GM23338 (cell line): ENCODE data around the gene MLLT6. TPM values are rescaled to one million over a fixed set of nuclear protein-coding genes. Genes with fewer than 3 reads are reported as not detected.

Experiments
- ATAC-seq: fragments of 200-7000 bp; cut with Tn5 transposase; 3 replicates; pipeline ENCODE4 v1.9.1; 2020
- DNase-seq: peaks from one replicate; pipeline ENCODE4 v3.0.0-alpha.2; 2015; ENCODE audit warnings: low spot score
- H2AFZ ChIP-seq: fragments of 200-600 bp; sonication (generic); 2 replicates; pipeline ENCODE4 v1.8.0; 2016; ENCODE audit warnings: antibody characterized with exemption, mild to moderate bottlenecking, moderate library complexity
- H3F3A ChIP-seq: fragments of 200-600 bp; sonication (generic); replicated peaks from 2 replicates; pipeline ENCODE4 v1.8.0; 2017; ENCODE audit warnings: antibody characterized with exemption, mixed run types, low read depth
- H3K27ac ChIP-seq: fragments of 200-600 bp; sonication (generic); 2 replicates; pipeline ENCODE4 v1.6.1; 2016; ENCODE audit warnings: low read depth
- H3K27me3 ChIP-seq: fragments of 200-600 bp; sonication (generic); 2 replicates; pipeline ENCODE4 v1.8.0; 2016; ENCODE audit warnings: mild to moderate bottlenecking, mixed run types, moderate library complexity; ENCODE audit not compliant: insufficient read depth
- H3K36me3 ChIP-seq: fragments of 200-600 bp; sonication (generic); 2 replicates; pipeline ENCODE4 v1.8.0; 2016; ENCODE audit warnings: mild to moderate bottlenecking; ENCODE audit not compliant: insufficient read depth
- H3K4me1 ChIP-seq: fragments of 200-600 bp; sonication (generic); 2 replicates; pipeline ENCODE4 v1.8.0; 2016; ENCODE audit warnings: mild to moderate bottlenecking, moderate library complexity; ENCODE audit not compliant: insufficient read depth
- H3K4me2 ChIP-seq: fragments of 200-600 bp; sonication (generic); 2 replicates; pipeline ENCODE4 v1.7.1; 2017; ENCODE audit warnings: mixed run types
- H3K4me3 ChIP-seq: fragments of 200-600 bp; sonication (generic); 2 replicates; pipeline ENCODE4 v1.6.1; 2016; ENCODE audit warnings: mixed run types
- H3K79me2 ChIP-seq: fragments of 200-600 bp; sonication (generic); replicated peaks from 2 replicates; pipeline ENCODE4 v1.8.0; 2017; ENCODE audit warnings: mild to moderate bottlenecking; ENCODE audit not compliant: insufficient read depth
- H3K9me2 ChIP-seq: fragments of 200-600 bp; sonication (generic); 2 replicates; pipeline ENCODE4 v1.8.0; 2017; ENCODE audit not compliant: insufficient read depth
- H4K20me1 ChIP-seq: fragments of 200-600 bp; sonication (generic); replicated peaks from 2 replicates; pipeline ENCODE4 v1.8.0; 2017; ENCODE audit warnings: mild to moderate bottlenecking; ENCODE audit not compliant: insufficient read depth
- H3K27ac Mint-ChIP-seq: 2 replicates; pipeline ENCODE4 v1.8.0; 2020; ENCODE audit warnings: inconsistent platforms, mild to moderate bottlenecking, moderate library complexity, mixed read lengths
- H3K27me3 Mint-ChIP-seq: 3 replicates; pipeline ENCODE4 v1.8.0; 2022; ENCODE audit warnings: low read depth, mild to moderate bottlenecking, moderate library complexity, mixed read lengths, inconsistent platforms; ENCODE audit not compliant: insufficient read depth, poor library complexity
- H3K36me3 Mint-ChIP-seq: 3 replicates; pipeline ENCODE4 v1.8.0; 2021; ENCODE audit warnings: low read depth, mild to moderate bottlenecking, inconsistent platforms, moderate library complexity, mixed read lengths
- H3K4me1 Mint-ChIP-seq: 3 replicates; pipeline ENCODE4 v1.8.0; 2020; ENCODE audit warnings: mild to moderate bottlenecking, inconsistent platforms, mixed read lengths
- H3K4me3 Mint-ChIP-seq: 3 replicates; pipeline ENCODE4 v1.8.0; 2021; ENCODE audit warnings: moderate library complexity, mild to moderate bottlenecking, inconsistent platforms, mixed read lengths
- H3K9me3 Mint-ChIP-seq: 3 replicates; pipeline ENCODE4 v1.8.0; 2020; ENCODE audit warnings: moderate library complexity, mild to moderate bottlenecking, inconsistent platforms, mixed read lengths
- CREB1 ChIP-seq: fragments of 250-450 bp; sonication (Bioruptor Pico); IDR thresholded peaks from 2 replicates; pipeline ENCODE4 v1.5.0; 2020; ENCODE audit warnings: low read depth, mild to moderate bottlenecking, moderate library complexity
- EZH2 ChIP-seq: fragments of 200-600 bp; sonication (generic); IDR thresholded peaks from one replicate; pipeline ENCODE4 v1.8.0; 2017; ENCODE audit warnings: antibody characterized with exemption, mild to moderate bottlenecking, low read depth; ENCODE audit not compliant: unreplicated experiment
- EZH2phosphoT487 ChIP-seq: fragments of 200-600 bp; sonication (generic); IDR thresholded peaks from one replicate; pipeline ENCODE4 v1.8.1; 2018; ENCODE audit warnings: antibody characterized with exemption; ENCODE audit not compliant: unreplicated experiment
- JUNB ChIP-seq: IDR thresholded peaks from one replicate; pipeline ENCODE4 v1.6.1; 2016; ENCODE audit warnings: antibody characterized with exemption; ENCODE audit not compliant: unreplicated experiment
- NANOG ChIP-seq: IDR thresholded peaks from 2 replicates; pipeline ENCODE4 v1.6.1; 2016; ENCODE audit warnings: antibody characterized with exemption, borderline replicate concordance
- POLR2AphosphoS5 ChIP-seq: IDR thresholded peaks from 2 replicates; pipeline ENCODE4 v1.6.1; 2016; ENCODE audit warnings: antibody characterized with exemption, low read depth
- STAT1 ChIP-seq: IDR thresholded peaks from one replicate; pipeline ENCODE4 v1.6.1; 2016; ENCODE audit warnings: antibody characterized with exemption; ENCODE audit not compliant: unreplicated experiment
- ZNF114 ChIP-seq: fragments of 250-450 bp; sonication (Bioruptor Pico); IDR thresholded peaks from 2 replicates; pipeline ENCODE4 v1.5.0; 2020; ENCODE audit warnings: mild to moderate bottlenecking, moderate library complexity
- ZNF331 ChIP-seq: fragments of 250-450 bp; sonication (Bioruptor Pico); IDR thresholded peaks from 2 replicates; pipeline ENCODE4 v1.5.0; 2020; ENCODE audit warnings: low read depth, mild to moderate bottlenecking, moderate library complexity
- polyA plus RNA-seq: library from polyadenylated mRNA; unstranded; fragments of >200 nt; fragmentation: Nextera tagmentation; extraction: Ambion mirVana; gene quantifications from 2 replicates; pipeline ENCODE4 v1.2.1, GENCODE V29; 2016
- total RNA-seq: library from RNA; depleted of rRNA; stranded (reverse); fragments of >200 nt; shearing (Covaris generic); gene quantifications from 2 replicates; pipeline ENCODE4 v1.2.3, GENCODE V29; 2014
- TF ChIP-seq, protein P1 (sequence below), 2 experiments: fragments of 200-600 bp in 1 of 2; sonication (generic) in 1 of 2; conservative IDR thresholded peaks; 2 replicates each; pipeline versions ENCODE4 v1.5.1 to v1.6.1; 2016 to 2017; ENCODE audit warnings: antibody characterized with exemption in 2 of 2, low read depth in 2 of 2, mild to moderate bottlenecking in 2 of 2, moderate library complexity in 1 of 2
- TF ChIP-seq, protein P2 (sequence below): IDR thresholded peaks from one replicate; pipeline ENCODE4 v1.6.1; 2018; ENCODE audit warnings: antibody characterized with exemption; ENCODE audit not compliant: unreplicated experiment
- TF ChIP-seq, protein P3 (sequence below): IDR thresholded peaks from 2 replicates; pipeline ENCODE4 v1.6.1; 2016; ENCODE audit warnings: antibody characterized with exemption
- TF ChIP-seq, protein P4 (sequence below): fragments of 250-450 bp; sonication (Bioruptor Pico); IDR thresholded peaks from 2 replicates; pipeline ENCODE4 v1.5.0; 2020; ENCODE audit warnings: mild to moderate bottlenecking, moderate library complexity

The MLLT6 gene
- total and polyA plus RNA-seq, 2 experiments from 2014 or later, result 2.6 to 2.8 TPM

DNA sequence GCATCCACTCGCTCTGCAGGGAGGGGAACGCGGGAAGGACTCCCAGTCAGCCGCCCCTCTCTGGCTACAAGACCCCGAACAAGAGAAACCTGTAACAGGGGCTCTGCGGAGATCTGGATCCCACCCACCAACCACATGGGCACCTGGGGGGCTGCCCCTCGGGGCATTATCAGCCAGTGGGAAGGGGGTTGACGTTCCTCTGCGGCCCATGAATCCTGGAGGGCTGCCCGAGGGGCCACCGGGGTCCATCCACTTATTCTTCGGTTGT lies 44.9 kb downstream of the MLLT6 start:
- peaks cover 40% of the 10 kb centered on the region for H3K27me3 Mint-ChIP-seq
- TF ChIP-seq, protein P1, sequence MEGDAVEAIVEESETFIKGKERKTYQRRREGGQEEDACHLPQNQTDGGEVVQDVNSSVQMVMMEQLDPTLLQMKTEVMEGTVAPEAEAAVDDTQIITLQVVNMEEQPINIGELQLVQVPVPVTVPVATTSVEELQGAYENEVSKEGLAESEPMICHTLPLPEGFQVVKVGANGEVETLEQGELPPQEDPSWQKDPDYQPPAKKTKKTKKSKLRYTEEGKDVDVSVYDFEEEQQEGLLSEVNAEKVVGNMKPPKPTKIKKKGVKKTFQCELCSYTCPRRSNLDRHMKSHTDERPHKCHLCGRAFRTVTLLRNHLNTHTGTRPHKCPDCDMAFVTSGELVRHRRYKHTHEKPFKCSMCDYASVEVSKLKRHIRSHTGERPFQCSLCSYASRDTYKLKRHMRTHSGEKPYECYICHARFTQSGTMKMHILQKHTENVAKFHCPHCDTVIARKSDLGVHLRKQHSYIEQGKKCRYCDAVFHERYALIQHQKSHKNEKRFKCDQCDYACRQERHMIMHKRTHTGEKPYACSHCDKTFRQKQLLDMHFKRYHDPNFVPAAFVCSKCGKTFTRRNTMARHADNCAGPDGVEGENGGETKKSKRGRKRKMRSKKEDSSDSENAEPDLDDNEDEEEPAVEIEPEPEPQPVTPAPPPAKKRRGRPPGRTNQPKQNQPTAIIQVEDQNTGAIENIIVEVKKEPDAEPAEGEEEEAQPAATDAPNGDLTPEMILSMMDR (conservative IDR thresholded peaks at IDR 0.05; ENCODE audit: low read depth in 2 of 2), result no peak
- TF ChIP-seq, protein P2, sequence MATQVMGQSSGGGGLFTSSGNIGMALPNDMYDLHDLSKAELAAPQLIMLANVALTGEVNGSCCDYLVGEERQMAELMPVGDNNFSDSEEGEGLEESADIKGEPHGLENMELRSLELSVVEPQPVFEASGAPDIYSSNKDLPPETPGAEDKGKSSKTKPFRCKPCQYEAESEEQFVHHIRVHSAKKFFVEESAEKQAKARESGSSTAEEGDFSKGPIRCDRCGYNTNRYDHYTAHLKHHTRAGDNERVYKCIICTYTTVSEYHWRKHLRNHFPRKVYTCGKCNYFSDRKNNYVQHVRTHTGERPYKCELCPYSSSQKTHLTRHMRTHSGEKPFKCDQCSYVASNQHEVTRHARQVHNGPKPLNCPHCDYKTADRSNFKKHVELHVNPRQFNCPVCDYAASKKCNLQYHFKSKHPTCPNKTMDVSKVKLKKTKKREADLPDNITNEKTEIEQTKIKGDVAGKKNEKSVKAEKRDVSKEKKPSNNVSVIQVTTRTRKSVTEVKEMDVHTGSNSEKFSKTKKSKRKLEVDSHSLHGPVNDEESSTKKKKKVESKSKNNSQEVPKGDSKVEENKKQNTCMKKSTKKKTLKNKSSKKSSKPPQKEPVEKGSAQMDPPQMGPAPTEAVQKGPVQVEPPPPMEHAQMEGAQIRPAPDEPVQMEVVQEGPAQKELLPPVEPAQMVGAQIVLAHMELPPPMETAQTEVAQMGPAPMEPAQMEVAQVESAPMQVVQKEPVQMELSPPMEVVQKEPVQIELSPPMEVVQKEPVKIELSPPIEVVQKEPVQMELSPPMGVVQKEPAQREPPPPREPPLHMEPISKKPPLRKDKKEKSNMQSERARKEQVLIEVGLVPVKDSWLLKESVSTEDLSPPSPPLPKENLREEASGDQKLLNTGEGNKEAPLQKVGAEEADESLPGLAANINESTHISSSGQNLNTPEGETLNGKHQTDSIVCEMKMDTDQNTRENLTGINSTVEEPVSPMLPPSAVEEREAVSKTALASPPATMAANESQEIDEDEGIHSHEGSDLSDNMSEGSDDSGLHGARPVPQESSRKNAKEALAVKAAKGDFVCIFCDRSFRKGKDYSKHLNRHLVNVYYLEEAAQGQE, result no peak
- TF ChIP-seq JUNB, result no peak
- TF ChIP-seq STAT1, result no peak
- TF ChIP-seq, protein P3, sequence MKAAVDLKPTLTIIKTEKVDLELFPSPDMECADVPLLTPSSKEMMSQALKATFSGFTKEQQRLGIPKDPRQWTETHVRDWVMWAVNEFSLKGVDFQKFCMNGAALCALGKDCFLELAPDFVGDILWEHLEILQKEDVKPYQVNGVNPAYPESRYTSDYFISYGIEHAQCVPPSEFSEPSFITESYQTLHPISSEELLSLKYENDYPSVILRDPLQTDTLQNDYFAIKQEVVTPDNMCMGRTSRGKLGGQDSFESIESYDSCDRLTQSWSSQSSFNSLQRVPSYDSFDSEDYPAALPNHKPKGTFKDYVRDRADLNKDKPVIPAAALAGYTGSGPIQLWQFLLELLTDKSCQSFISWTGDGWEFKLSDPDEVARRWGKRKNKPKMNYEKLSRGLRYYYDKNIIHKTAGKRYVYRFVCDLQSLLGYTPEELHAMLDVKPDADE, result no peak
- no peak for TF ChIP-seq ZNF114 (CRISPR knock-in tag)
- no peak for TF ChIP-seq ZNF331
- TF ChIP-seq, protein P4, sequence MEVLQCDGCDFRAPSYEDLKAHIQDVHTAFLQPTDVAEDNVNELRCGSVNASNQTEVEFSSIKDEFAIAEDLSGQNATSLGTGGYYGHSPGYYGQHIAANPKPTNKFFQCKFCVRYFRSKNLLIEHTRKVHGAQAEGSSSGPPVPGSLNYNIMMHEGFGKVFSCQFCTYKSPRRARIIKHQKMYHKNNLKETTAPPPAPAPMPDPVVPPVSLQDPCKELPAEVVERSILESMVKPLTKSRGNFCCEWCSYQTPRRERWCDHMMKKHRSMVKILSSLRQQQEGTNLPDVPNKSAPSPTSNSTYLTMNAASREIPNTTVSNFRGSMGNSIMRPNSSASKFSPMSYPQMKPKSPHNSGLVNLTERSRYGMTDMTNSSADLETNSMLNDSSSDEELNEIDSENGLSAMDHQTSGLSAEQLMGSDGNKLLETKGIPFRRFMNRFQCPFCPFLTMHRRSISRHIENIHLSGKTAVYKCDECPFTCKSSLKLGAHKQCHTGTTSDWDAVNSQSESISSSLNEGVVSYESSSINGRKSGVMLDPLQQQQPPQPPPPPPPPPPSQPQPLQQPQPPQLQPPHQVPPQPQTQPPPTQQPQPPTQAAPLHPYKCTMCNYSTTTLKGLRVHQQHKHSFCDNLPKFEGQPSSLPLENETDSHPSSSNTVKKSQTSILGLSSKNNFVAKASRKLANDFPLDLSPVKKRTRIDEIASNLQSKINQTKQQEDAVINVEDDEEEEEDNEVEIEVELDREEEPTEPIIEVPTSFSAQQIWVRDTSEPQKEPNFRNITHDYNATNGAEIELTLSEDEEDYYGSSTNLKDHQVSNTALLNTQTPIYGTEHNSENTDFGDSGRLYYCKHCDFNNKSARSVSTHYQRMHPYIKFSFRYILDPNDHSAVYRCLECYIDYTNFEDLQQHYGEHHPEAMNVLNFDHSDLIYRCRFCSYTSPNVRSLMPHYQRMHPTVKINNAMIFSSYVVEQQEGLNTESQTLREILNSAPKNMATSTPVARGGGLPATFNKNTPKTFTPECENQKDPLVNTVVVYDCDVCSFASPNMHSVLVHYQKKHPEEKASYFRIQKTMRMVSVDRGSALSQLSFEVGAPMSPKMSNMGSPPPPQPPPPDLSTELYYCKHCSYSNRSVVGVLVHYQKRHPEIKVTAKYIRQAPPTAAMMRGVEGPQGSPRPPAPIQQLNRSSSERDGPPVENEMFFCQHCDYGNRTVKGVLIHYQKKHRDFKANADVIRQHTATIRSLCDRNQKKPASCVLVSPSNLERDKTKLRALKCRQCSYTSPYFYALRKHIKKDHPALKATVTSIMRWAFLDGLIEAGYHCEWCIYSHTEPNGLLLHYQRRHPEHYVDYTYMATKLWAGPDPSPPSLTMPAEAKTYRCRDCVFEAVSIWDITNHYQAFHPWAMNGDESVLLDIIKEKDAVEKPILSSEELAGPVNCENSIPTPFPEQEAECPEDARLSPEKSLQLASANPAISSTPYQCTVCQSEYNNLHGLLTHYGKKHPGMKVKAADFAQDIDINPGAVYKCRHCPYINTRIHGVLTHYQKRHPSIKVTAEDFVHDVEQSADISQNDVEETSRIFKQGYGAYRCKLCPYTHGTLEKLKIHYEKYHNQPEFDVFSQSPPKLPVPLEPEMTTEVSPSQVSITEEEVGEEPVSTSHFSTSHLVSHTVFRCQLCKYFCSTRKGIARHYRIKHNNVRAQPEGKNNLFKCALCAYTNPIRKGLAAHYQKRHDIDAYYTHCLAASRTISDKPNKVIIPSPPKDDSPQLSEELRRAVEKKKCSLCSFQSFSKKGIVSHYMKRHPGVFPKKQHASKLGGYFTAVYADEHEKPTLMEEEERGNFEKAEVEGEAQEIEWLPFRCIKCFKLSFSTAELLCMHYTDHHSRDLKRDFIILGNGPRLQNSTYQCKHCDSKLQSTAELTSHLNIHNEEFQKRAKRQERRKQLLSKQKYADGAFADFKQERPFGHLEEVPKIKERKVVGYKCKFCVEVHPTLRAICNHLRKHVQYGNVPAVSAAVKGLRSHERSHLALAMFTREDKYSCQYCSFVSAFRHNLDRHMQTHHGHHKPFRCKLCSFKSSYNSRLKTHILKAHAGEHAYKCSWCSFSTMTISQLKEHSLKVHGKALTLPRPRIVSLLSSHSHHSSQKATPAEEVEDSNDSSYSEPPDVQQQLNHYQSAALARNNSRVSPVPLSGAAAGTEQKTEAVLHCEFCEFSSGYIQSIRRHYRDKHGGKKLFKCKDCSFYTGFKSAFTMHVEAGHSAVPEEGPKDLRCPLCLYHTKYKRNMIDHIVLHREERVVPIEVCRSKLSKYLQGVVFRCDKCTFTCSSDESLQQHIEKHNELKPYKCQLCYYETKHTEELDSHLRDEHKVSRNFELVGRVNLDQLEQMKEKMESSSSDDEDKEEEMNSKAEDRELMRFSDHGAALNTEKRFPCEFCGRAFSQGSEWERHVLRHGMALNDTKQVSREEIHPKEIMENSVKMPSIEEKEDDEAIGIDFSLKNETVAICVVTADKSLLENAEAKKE (CRISPR knock-in tag), result no peak
- no peak for TF ChIP-seq EZH2phosphoT487
- TF ChIP-seq CREB1, result no peak
- no peak for TF ChIP-seq NANOG
- TF ChIP-seq POLR2AphosphoS5, result no peak
- no peak for TF ChIP-seq EZH2
- H4K20me1 ChIP-seq, result peaks cover 28% of the 10 kb centered on the region

More for the DNA sequence above, 44.9 kb downstream of the MLLT6 start:
- Histone ChIP-seq H3K27ac (peak overlapping the region; percentile 66; the same call in 1 of the 2 replicates), H3K4me3 (peak overlapping the region; percentile 69), H3K36me3 (no peaks in the 10 kb centered on the region), H3K9me2 (no peaks in the 10 kb centered on the region), H3K4me2 (peak overlapping the region; percentile 96), H3K79me2 (peaks cover 50% of the 10 kb centered on the region), H3K27me3 (peaks cover 16% of the 10 kb centered on the region), H3K4me1 (peaks cover 40% of the 10 kb centered on the region), H2AFZ (peak overlapping the region; percentile 72), H3F3A (peaks cover under 1% of the 10 kb centered on the region; the same call in 1 of the 2 replicates)
- Mint-ChIP-seq H3K9me3 (peaks cover 5% of the 10 kb centered on the region), H3K36me3 (peaks cover 15% of the 10 kb centered on the region), H3K4me3 (peak overlapping the region; percentile 97), H3K27ac (peak overlapping the region; percentile 45; the same call in 1 of the 2 replicates), H3K4me1 (peaks cover 28% of the 10 kb centered on the region)
- no peak for ATAC-seq
- no peak for DNase-seq
